Activated T-cell treated with anti-CD3 and anti-CD28 coated beads for 48 hours (primary cell): ENCODE data around the gene RGS8.
"Not testable (repeated sequence)": the region's sequence is repeated elsewhere in the genome, so short reads cannot be mapped to it uniquely, and the experiment has no call there.

Experiments used
- DNase-seq: peaks from one replicate; pipeline ENCODE4 v3.0.0-alpha.2; 2020; ENCODE audit warnings: low read depth

The RGS8 gene

DNA sequence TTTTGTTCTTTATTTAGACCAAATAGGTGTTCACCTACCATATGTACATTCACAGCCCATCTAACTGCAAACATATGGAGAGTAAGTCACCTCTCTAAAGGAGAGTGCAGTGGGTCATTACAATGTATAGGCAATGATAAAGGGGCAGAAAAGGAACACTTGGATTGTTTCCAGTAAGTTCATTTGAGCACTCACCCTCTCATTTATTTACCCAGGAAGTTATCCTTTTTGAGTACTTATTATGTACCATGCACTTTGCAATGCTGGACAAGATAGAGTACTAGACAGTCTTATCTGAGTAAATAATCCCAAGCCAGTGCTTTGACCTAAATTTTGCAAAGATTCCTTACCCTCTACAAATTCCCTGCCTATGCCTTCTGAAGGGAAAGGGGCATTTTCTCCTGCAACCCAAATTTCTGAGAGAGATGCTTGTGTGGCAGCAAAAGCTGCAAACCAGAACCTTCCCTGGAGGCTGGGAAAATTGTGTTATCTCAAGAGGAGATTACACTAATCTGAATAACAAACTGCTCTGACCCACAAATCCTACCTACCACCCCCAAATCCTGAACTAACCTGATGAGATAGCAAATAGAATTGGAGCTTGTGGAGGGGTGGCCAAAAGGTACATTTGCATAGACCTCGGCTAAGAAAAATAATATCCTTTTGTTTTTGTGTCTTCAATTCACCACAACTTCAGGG, 18.6 kb upstream of the RGS8 start:
- no peak for DNase-seq

GRCh38 chr1:182700351-182700709, 15.9 kb upstream of the RGS8 start:
- DNase-seq: no peak

DNA sequence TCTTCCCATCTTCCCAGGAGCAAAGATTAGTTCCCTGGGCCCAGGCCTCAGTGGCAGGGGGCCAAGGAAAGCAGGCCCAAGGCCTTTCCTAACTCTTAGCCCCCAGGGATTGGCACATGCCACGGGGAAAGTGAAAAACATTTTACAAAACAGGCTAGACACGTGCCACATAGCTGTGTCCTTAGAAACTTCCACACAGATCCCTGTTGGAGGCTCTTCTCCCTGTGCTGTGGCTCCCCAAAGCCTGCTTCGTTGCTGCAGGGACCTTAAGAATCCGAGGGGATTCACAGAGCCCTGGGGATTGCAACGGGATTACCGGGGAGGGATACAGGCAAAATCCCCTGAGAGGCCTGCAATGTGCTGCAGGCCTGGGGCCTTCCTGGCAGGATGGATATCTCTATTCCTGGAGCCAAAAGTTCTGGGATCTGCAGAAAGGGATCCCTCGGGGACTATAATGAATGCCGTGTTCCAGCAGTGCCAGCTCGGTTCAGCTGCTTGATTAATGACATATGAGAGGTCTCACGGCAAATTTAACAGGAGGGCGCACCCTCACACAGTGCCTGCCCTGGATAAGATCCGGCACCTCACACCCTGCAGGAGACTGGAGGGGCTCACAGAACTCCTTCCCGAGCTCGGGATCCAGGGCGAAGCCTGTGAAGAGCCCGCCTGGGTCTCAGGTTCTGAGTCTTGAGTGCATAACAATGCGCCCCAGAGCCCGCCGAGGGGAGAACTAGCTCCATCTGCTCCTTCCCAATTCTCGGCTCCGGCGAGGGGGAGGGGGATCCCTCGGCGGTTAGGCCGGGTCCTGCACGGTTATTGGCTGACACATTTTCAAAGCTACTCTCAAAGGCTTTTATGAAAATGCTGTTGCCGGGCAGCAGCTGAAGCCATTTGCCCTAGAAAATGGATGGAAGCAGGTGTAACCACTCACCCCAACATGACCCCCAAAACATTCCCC, 15.3 kb upstream of the RGS8 start:
- no peak for DNase-seq

DNA sequence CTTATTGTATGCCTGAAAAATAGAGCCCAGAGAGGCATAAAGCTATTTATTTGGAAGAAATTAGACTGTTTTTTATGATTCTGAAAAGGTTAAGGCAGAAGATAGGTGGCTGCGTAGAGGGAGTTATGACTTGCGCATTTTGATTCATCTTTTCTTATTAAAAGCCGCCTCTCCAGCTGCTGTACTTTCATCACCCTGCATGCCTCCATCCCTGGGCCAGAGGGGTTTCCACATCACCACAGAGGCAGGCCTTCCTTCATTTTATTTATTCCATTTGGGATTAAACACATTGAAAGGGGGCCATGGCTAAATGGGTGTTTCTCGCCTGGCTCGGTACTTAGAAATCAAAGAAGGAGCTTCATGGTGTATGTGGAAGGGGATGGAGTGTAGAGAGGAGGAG, 14.6 kb upstream of the RGS8 start:
- DNase-seq: no peak

GRCh38 chr1:182693139-182693538, 8.8 kb upstream of the RGS8 start:
- not testable (repeated sequence) for DNase-seq

DNA sequence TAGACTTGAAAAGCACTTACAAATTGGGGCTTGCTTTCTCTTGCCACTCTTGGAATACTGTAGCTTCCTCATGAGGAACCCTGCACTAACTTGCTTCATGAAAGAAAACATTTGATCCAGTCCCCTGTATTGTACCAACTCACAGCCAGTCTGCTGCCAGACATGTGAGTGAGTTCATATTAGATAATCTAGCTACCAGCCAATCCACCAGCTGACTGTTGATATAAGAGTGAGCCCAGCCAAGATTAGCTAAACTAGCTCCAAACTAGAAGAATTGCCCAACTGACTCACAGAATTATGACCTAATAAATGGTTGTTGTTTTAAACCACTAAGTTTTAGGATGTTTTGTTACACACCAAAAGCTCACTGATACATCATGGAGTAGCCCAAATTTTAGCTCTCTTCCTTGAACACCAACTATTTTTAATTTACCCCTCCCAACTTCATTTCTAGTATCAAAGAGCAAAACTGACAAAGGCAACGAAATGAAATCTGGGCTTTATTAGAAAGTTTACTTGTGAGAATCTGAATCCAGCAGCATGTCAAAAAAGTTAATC, 6.6 kb upstream of the RGS8 start:
- no peak for DNase-seq

- no peak for DNase-seq
Observed at GRCh38 chr1:182688436-182689205, 4.2 kb upstream of the RGS8 start.

- DNase-seq: no peak
Observed at GRCh38 chr1:182687361-182687760, 3.0 kb upstream of the RGS8 start.

DNA sequence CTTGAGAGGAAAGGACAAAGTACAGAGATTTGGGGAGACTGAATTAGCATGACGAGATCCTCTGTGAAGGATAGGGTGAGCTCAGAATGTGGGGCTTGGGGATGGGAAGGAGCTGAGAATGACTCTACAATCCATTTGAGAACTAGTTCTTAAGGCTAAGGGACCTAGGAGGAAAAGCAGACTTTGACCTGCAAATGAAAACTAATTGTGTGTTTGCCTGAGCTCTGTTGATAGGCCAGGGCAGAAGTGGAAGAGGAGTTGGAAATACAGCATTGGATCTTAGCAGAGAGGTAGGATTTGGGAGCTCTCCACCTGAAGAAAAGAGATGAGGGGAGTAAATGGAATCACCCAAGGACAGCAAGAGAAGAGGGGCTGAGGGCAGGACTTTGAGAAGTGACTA, 2.1 kb upstream of the RGS8 start:
- no peak for DNase-seq

DNA sequence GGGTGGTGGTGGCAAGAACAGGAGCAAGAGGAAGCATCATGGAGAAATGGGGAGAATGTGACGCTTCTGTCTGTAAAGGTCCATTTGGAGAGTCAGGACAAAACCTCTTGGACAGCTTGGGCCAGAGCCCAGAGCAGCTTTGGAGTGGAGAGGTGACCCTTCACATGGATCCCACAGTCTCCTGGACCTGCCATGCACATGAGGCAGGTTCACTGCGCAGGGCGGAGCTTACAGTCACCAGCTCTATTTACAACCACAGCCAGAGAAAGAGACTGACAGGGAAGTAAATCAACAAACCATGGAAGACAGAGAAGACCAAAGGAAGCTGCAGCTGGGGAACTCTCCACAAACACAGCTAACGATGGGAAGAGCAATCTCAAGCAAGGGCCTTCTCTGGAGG, 828 bp upstream of the RGS8 start:
- no peak for DNase-seq

- DNase-seq: no peak
Observed at GRCh38 chr1:182682898-182683501, 1.4 kb downstream of the RGS8 start.

GRCh38 chr1:182682406-182682805, 2.0 kb downstream of the RGS8 start:
- no peak for DNase-seq

DNA sequence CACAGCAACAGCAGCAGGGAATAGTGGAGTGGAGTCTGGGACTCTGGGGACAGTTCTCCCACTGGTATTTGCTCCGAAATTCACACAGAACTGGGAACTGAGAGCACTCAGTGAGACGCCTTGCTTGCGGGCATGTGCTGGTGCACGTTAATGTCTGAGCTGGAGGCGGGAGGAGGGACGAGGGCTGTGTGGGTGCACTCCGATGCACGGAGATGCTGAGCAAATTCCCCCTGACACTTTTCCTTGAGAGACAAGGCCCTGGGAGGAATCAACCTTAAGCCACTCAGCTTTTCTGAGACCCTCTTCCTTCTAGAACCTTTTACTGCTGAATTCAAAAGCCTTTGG, 2.8 kb downstream of the RGS8 start:
- DNase-seq: no peak

DNA sequence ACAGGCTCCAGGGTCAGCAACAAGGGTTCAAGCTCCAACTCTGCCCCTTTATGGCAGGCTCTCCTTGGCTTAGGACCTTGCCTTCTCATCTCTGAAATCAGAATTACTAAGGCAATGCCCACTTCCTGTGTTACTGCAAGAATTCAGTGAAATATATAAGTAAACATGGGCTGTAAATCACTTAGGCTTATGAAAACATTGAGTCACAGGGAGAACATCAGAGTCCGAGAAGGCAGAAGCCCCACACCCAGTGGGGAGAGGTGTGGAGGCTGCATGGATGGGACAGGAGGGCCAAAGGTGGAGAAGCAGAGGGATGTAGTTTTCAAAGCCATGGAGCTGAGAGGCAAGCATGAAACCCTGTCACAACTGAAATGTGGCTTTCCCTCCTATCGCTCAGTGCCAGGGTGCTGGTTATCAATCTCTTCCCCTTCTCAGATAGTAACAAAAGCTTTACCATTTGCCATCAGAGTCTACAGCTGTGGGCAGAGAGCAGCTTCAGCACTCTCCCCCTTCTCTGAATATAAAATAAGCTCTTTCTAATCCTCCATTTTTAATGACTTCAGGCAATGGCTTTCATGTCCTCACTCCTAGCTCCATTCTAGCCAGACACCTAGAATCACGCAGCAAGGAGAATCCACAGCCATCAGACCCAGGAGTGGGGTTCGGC, 3.4 kb downstream of the RGS8 start:
- no peak for DNase-seq

GRCh38 chr1:182680408-182680807, 4.0 kb downstream of the RGS8 start:
- DNase-seq: no peak

DNA sequence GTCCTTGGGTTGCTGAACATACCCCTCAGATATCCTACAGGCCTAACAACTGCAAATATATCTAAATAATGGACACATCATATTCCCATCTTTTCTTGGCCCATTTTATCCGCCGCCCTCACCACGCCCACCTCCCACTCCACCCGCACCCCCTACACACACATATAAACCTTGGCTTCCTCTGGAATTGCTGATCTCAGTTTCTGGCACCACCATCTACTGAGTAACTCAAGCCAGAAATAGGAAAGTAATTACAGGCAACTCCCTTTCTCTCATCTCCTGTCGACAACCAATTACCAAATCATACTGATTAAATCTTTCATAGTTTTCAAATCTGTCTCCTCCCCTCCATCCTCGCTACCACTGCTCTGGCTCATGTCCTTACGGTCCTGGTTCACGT, 4.7 kb downstream of the RGS8 start:
- DNase-seq: no peak

DNA sequence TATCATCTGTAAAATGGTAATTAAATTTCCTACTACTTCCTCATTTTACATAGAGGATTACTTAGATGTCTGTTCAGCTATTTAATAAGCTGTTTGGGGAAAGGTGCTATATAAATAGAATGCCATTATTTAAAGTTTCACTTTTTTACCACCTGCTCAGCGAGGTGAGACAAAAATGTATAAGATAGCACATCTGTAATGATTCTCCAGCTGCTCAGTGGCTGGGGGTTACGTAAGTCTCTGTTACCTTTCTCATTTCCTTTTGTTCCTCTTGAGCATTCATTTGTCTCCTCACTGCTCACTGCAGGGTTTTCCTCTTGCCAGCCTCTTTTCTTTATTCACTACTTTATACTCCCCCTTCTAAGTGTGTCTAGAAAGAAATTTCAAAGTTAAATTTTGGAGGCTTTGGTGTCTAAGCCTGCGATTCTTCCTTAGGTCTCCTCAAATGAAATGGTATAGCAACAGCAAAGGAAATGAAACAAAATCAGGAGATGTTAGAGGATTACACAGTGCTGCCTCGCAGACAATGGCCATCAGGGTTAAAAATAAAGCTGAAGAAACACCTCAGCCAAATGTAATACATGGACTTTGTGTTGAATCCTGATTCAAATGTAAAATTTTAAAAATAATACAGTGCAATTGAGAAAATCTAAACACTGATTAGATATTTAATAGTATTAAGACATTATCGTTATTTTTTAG, 6.8 kb downstream of the RGS8 start:
- no peak for DNase-seq

DNA sequence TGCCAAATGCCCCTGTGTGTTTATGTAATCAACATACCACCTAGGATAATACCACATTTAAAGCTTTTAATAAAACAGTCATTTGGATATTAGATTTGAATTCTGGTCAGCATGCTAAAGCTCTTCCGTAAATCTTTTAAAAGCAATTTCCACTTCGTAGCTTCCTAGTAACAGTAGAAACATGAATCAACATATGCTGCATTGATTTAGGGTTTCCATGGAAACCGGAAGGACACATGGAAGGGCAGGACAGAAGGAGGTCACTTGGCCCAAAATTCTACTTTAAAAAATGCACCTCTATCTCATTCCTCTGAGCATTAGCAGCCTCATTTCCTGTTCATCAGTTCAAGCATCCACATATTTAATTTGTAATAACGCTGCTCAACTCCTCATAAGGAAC, 8.1 kb downstream of the RGS8 start:
- DNase-seq: no peak

- DNase-seq: no peak
Observed at GRCh38 chr1:182674346-182675246, 9.8 kb downstream of the RGS8 start.

DNA sequence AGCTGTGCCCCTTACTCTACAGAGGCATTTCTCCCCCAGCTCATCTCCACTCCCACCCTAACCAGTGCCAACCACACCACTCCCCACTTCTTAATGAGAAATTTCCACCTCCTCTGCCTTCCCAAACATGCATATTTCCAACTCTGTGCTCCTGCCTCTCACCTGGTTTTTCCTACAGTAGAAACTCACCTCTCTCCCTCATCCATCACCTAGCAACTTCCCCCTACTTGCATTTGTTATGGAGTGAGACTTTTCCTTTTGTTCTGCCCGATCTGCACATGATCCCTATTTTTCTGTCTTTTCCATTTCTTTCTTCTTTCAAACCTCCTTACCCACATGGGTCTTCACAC, 11.9 kb downstream of the RGS8 start:
- DNase-seq: no peak
